ENCODE measurements around the gene CTIF. TPM values are rescaled to one million over a fixed set of nuclear protein-coding genes. Genes with fewer than 3 reads are reported as not detected.
A peak's percentile ranks its signal among the peaks of the same experiment; 100 is the strongest.

CTIF gene
- polyA plus RNA-seq, 1 donor from 2014 or later, result 50.2 TPM

DNA sequence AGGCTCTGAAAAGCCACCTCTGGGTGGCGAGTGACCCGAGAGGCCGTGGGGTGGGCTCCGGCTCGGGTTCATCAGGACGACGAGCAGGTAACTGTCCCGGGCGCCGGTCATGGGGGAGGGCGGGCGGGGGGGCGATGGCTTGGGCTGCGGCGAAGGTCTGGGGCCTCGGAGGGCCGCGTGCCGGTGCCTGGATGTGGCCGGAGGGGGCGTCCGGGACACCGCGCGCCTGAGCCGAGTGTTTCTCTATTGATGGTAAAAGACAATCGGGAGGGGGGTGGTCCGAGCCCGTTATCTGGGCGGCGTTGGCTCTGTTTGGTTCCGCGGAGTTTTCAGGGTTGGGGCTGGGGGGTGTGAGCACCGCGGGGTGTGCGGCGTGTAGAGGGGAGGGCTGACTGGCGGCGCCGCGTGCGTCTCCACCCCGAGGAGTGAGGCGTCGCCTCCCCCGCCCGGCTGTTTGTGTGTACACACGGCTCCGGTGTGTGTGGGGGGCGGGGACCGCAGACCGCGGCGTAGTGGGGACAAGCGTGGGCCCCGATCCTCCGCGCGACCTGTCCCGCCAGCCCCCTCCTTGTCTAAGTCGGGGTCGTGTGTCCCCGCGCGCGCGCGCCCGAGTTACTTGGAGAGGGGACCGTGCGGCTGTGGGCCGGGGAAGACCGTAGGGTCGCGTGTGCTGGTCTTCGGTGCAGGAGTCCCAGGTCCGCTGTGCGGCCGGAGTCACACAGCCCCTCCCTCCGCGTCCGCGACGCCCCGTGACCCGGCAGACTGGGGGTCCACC is 1.6 kb downstream of the CTIF start:
- Histone ChIP-seq H3F3A (ENCODE audit: insufficient read depth, low read length, poor library complexity, severe bottlenecking) (no peaks in the 10 kb centered on the region), H3K9ac (ENCODE audit: low read length) (peak overlapping the region; percentile 98), H3K36me3 (ENCODE audit: insufficient read depth, low read length) (no peaks in the 10 kb centered on the region), H3K9me2 (ENCODE audit: insufficient read depth, low read length) (no peaks in the 10 kb centered on the region), H3K79me2 (replicated peaks; ENCODE audit: insufficient read depth, low read length) (peaks cover 50% of the 10 kb centered on the region), H3K27ac (ENCODE audit: low read length) (peak overlapping the region; percentile 99), H3K4me3 (ENCODE audit: low read length) (peak overlapping the region; percentile 99), H3K9me3 (ENCODE audit: low read length) (no peaks in the 10 kb centered on the region), H3K4me2 (ENCODE audit: low read length) (peak overlapping the region; percentile 35), H4K20me1 (ENCODE audit: insufficient read depth) (peaks cover 15% of the 10 kb centered on the region), H3K27me3 (ENCODE audit: insufficient read depth, low read depth, low read length) (no peaks in the 10 kb centered on the region), H2AFZ (ENCODE audit: low read depth, low read length) (peak overlapping the region; percentile 49)
- TF ChIP-seq, protein P1, sequence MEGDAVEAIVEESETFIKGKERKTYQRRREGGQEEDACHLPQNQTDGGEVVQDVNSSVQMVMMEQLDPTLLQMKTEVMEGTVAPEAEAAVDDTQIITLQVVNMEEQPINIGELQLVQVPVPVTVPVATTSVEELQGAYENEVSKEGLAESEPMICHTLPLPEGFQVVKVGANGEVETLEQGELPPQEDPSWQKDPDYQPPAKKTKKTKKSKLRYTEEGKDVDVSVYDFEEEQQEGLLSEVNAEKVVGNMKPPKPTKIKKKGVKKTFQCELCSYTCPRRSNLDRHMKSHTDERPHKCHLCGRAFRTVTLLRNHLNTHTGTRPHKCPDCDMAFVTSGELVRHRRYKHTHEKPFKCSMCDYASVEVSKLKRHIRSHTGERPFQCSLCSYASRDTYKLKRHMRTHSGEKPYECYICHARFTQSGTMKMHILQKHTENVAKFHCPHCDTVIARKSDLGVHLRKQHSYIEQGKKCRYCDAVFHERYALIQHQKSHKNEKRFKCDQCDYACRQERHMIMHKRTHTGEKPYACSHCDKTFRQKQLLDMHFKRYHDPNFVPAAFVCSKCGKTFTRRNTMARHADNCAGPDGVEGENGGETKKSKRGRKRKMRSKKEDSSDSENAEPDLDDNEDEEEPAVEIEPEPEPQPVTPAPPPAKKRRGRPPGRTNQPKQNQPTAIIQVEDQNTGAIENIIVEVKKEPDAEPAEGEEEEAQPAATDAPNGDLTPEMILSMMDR (IDR thresholded peaks at IDR 0.05; ENCODE audit: poor library complexity, severe bottlenecking), result no peak
- TF ChIP-seq REST (IDR thresholded peaks at IDR 0.05; ENCODE audit: borderline replicate concordance) (no peak), RAD21 (conservative IDR thresholded peaks at IDR 0.05) (no peak), EZH2 (IDR thresholded peaks at IDR 0.05; ENCODE audit: borderline replicate concordance, insufficient read depth, low read length, poor library complexity, severe bottlenecking) (no peak), MXI1 (conservative IDR thresholded peaks at IDR 0.05; ENCODE audit: poor library complexity, severe bottlenecking) (peak; percentile 66), POLR2AphosphoS5 (IDR thresholded peaks at IDR 0.05) (peak; percentile 63), TAF1 (IDR thresholded peaks at IDR 0.05; ENCODE audit: low read depth) (peak; percentile 28), EP300 (conservative IDR thresholded peaks at IDR 0.05; ENCODE audit: poor library complexity, severe bottlenecking) (no peak), SMC3 (conservative IDR thresholded peaks at IDR 0.05; ENCODE audit: poor library complexity) (no peak)

DNA sequence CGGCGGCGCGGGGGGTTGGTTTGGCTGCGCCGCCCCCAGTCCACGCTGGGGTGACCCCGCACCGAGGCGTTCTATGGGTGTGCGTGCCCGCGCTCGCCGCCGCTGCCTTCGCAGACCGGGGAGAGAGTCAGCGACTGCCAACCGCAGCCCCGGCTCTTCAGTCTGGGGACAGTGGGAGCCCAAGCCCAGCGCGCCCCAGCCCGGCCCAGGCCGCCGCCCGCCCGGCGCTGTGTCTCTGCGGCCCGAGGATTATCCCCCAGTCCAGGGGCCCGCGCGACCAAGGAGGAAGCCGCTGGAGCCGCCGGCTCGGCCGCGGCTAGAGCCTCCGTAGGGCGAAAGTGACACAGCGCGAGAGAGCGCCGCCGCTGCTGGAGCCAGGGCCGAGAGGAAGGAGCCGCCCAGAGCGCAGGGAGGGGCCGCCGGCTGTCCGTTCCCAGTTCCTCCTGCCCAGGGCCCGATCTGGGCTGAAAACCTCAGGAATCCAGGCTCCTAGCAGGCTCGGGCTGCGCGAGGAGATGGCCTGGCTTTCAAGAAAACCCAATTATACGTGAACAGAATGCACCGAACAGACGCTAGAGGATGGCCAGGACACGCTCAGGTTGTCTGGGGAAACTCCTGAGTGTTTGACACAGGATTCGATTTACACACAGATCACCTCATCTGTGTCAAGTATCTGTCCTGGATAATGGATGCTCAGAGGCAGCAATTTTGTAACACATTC is 2.4 kb downstream of the CTIF start:
- H3K9me3 ChIP-seq (ENCODE audit: low read length), result no peaks in the 10 kb centered on the region
- TF ChIP-seq, protein P1 (IDR thresholded peaks at IDR 0.05; ENCODE audit: poor library complexity, severe bottlenecking), result peak; percentile 31
- peak; percentile 20 for TF ChIP-seq RAD21 (conservative IDR thresholded peaks at IDR 0.05)
- TF ChIP-seq MXI1 (conservative IDR thresholded peaks at IDR 0.05; ENCODE audit: poor library complexity, severe bottlenecking), result no peak
- no peak for TF ChIP-seq EP300 (conservative IDR thresholded peaks at IDR 0.05; ENCODE audit: poor library complexity, severe bottlenecking)
- TF ChIP-seq EZH2 (IDR thresholded peaks at IDR 0.05; ENCODE audit: borderline replicate concordance, insufficient read depth, low read length, poor library complexity, severe bottlenecking), result no peak
- no peak for TF ChIP-seq TAF1 (IDR thresholded peaks at IDR 0.05; ENCODE audit: low read depth)
- TF ChIP-seq SMC3 (conservative IDR thresholded peaks at IDR 0.05; ENCODE audit: poor library complexity), result peak; percentile 29
- no peak for TF ChIP-seq POLR2AphosphoS5 (IDR thresholded peaks at IDR 0.05)
- H3K27me3 ChIP-seq (ENCODE audit: insufficient read depth, low read depth, low read length), result no peaks in the 10 kb centered on the region
- no peaks in the 10 kb centered on the region for H3K36me3 ChIP-seq (ENCODE audit: insufficient read depth, low read length)
- no peaks in the 10 kb centered on the region for H3K9me2 ChIP-seq (ENCODE audit: insufficient read depth, low read length)
- H3K9ac ChIP-seq (ENCODE audit: low read length), result peak overlapping the region; percentile 98
- H3K4me2 ChIP-seq (ENCODE audit: low read length), result peak overlapping the region; percentile 44
- H3K79me2 ChIP-seq (replicated peaks; ENCODE audit: insufficient read depth, low read length), result peaks cover 56% of the 10 kb centered on the region
- H3K27ac ChIP-seq (ENCODE audit: low read length), result peak overlapping the region; percentile 99
- peak overlapping the region; percentile 99 for H3K4me3 ChIP-seq (ENCODE audit: low read length)
- H2AFZ ChIP-seq (ENCODE audit: low read depth, low read length), result no peak overlapping the region
- peaks cover 15% of the 10 kb centered on the region for H4K20me1 ChIP-seq (ENCODE audit: insufficient read depth)
- no peaks in the 10 kb centered on the region for H3F3A ChIP-seq (ENCODE audit: insufficient read depth, low read length, poor library complexity, severe bottlenecking)

Measured in neural cell (in vitro differentiated cells).